Limb (tissue), 2 donors: ENCODE data around the gene ATG7.

Source experiments
- DNase-seq, 2 donors: peaks; one replicate each; pipeline ENCODE4 v3.0.0-alpha.2; 2016; ENCODE audit errors: extremely low spot score in 2 of 2

The ATG7 gene

GRCh38 chr3:11606090-11606784 lies 334.0 kb downstream of the ATG7 start:
- no peak for DNase-seq

- no peak for DNase-seq
Measured at GRCh38 chr3:11606865-11607440, 334.8 kb downstream of the ATG7 start.
